ENCODE measurements around the gene FAM110A.

Gene FAM110A

GRCh38 chr20:873875-874607, 40.5 kb downstream of the FAM110A start:
- H3K4me3 ChIP-seq (ENCODE audit: low read length in 2 of 2), result no peak overlapping the region
- no peaks in the 10 kb centered on the region for H3K4me1 ChIP-seq (ENCODE audit: control insufficient read depth, insufficient read depth, low read length)
- H3K27me3 ChIP-seq (ENCODE audit: control insufficient read depth in 1 of 2, insufficient read depth in 2 of 2, low read length in 2 of 2), result peaks cover 5 to 11% of the 10 kb centered on the region in 2 donors
- H3K9ac ChIP-seq (ENCODE audit: low read length in 2 of 2), result no peak overlapping the region
- H3K27ac ChIP-seq (ENCODE audit: low read length), result no peak overlapping the region
- no peaks in the 10 kb centered on the region for H3K9me3 ChIP-seq (ENCODE audit: control insufficient read depth in 2 of 2, low read length in 2 of 2)
- H3K36me3 ChIP-seq (ENCODE audit: control insufficient read depth in 2 of 2, insufficient read depth in 2 of 2, low read length in 2 of 2), result no peaks in the 10 kb centered on the region

- Histone ChIP-seq H3K4me1 (ENCODE audit: control insufficient read depth, insufficient read depth, low read length) (no peaks in the 10 kb centered on the region), H3K4me3 (ENCODE audit: low read length in 2 of 2) (no peak overlapping the region), H3K27me3 (ENCODE audit: control insufficient read depth in 1 of 2, insufficient read depth in 2 of 2, low read length in 2 of 2) (peaks cover 5 to 6% of the 10 kb centered on the region in 2 donors), H3K27ac (ENCODE audit: low read length) (no peak overlapping the region), H3K9ac (ENCODE audit: low read length in 2 of 2) (no peak overlapping the region), H3K9me3 (ENCODE audit: control insufficient read depth in 2 of 2, low read length in 2 of 2) (no peaks in the 10 kb centered on the region), H3K36me3 (ENCODE audit: control insufficient read depth in 2 of 2, insufficient read depth in 2 of 2, low read length in 2 of 2) (no peaks in the 10 kb centered on the region)
These were observed 41.6 kb downstream of the FAM110A start for GRCh38 chr20:875115-875514.

- peaks cover 5 to 6% of the 10 kb centered on the region in 2 donors for H3K27me3 ChIP-seq (ENCODE audit: control insufficient read depth in 1 of 2, insufficient read depth in 2 of 2, low read length in 2 of 2)
- H3K36me3 ChIP-seq (ENCODE audit: control insufficient read depth in 2 of 2, insufficient read depth in 2 of 2, low read length in 2 of 2), result no peaks in the 10 kb centered on the region
- no peaks in the 10 kb centered on the region for H3K9me3 ChIP-seq (ENCODE audit: control insufficient read depth in 2 of 2, low read length in 2 of 2)
- H3K9ac ChIP-seq (ENCODE audit: low read length in 2 of 2), result no peak overlapping the region
- no peaks in the 10 kb centered on the region for H3K4me1 ChIP-seq (ENCODE audit: control insufficient read depth, insufficient read depth, low read length)
- no peak overlapping the region for H3K27ac ChIP-seq (ENCODE audit: low read length)
- H3K4me3 ChIP-seq (ENCODE audit: low read length in 2 of 2), result no peak overlapping the region
These were observed 44.3 kb downstream of the FAM110A start for GRCh38 chr20:877814-878213.

GRCh38 chr20:878511-879307, 45.2 kb downstream of the FAM110A start:
- Histone ChIP-seq H3K4me1 (ENCODE audit: control insufficient read depth, insufficient read depth, low read length) (no peaks in the 10 kb centered on the region), H3K27ac (ENCODE audit: low read length) (no peak overlapping the region), H3K27me3 (ENCODE audit: control insufficient read depth in 1 of 2, insufficient read depth in 2 of 2, low read length in 2 of 2) (peaks cover 5 to 9% of the 10 kb centered on the region in 2 donors), H3K9me3 (ENCODE audit: control insufficient read depth in 2 of 2, low read length in 2 of 2) (no peaks in the 10 kb centered on the region), H3K36me3 (ENCODE audit: control insufficient read depth in 2 of 2, insufficient read depth in 2 of 2, low read length in 2 of 2) (no peaks in the 10 kb centered on the region), H3K9ac (ENCODE audit: low read length in 2 of 2) (no peak overlapping the region), H3K4me3 (ENCODE audit: low read length in 2 of 2) (no peak overlapping the region)

- peaks cover 2 to 16% of the 10 kb centered on the region in 2 donors for H3K27me3 ChIP-seq (ENCODE audit: control insufficient read depth in 1 of 2, insufficient read depth in 2 of 2, low read length in 2 of 2)
- no peaks in the 10 kb centered on the region for H3K4me1 ChIP-seq (ENCODE audit: control insufficient read depth, insufficient read depth, low read length)
- no peaks in the 10 kb centered on the region for H3K36me3 ChIP-seq (ENCODE audit: control insufficient read depth in 2 of 2, insufficient read depth in 2 of 2, low read length in 2 of 2)
- no peak overlapping the region for H3K4me3 ChIP-seq (ENCODE audit: low read length in 2 of 2)
- H3K27ac ChIP-seq (ENCODE audit: low read length), result no peak overlapping the region
- no peaks in the 10 kb centered on the region for H3K9me3 ChIP-seq (ENCODE audit: control insufficient read depth in 2 of 2, low read length in 2 of 2)
- no peak overlapping the region for H3K9ac ChIP-seq (ENCODE audit: low read length in 2 of 2)
These were observed 46.1 kb downstream of the FAM110A start for GRCh38 chr20:879626-880025.

- Histone ChIP-seq H3K27ac (ENCODE audit: low read length) (no peak overlapping the region), H3K4me3 (ENCODE audit: low read length in 2 of 2) (no peak overlapping the region), H3K4me1 (ENCODE audit: control insufficient read depth, insufficient read depth, low read length) (peaks cover 3% of the 10 kb centered on the region), H3K36me3 (ENCODE audit: control insufficient read depth in 2 of 2, insufficient read depth in 2 of 2, low read length in 2 of 2) (no peaks in the 10 kb centered on the region), H3K27me3 (ENCODE audit: control insufficient read depth in 1 of 2, insufficient read depth in 2 of 2, low read length in 2 of 2) (peaks cover 10 to 21% of the 10 kb centered on the region in 2 donors), H3K9me3 (ENCODE audit: control insufficient read depth in 2 of 2, low read length in 2 of 2) (no peaks in the 10 kb centered on the region), H3K9ac (ENCODE audit: low read length in 2 of 2) (no peak overlapping the region)
These were observed 47.7 kb downstream of the FAM110A start for GRCh38 chr20:881051-881782.

- H3K4me1 ChIP-seq (ENCODE audit: control insufficient read depth, insufficient read depth, low read length), result peaks cover 3% of the 10 kb centered on the region
These were observed 48.2 kb downstream of the FAM110A start for GRCh38 chr20:881783-882144.

GRCh38 chr20:884983-885952, 51.8 kb downstream of the FAM110A start:
- Histone ChIP-seq H3K9ac (ENCODE audit: low read length in 2 of 2) (no peak overlapping the region), H3K27me3 (ENCODE audit: control insufficient read depth in 1 of 2, insufficient read depth in 2 of 2, low read length in 2 of 2) (peaks cover 10 to 21% of the 10 kb centered on the region in 2 donors), H3K9me3 (ENCODE audit: control insufficient read depth in 2 of 2, low read length in 2 of 2) (no peaks in the 10 kb centered on the region), H3K4me3 (ENCODE audit: low read length in 2 of 2) (no peak overlapping the region), H3K27ac (ENCODE audit: low read length) (no peak overlapping the region), H3K36me3 (ENCODE audit: control insufficient read depth in 2 of 2, insufficient read depth in 2 of 2, low read length in 2 of 2) (no peaks in the 10 kb centered on the region), H3K4me1 (ENCODE audit: control insufficient read depth, insufficient read depth, low read length) (peaks cover 3% of the 10 kb centered on the region)

More at GRCh38 chr20:881783-882144, 48.2 kb downstream of the FAM110A start:
- Histone ChIP-seq H3K27ac (ENCODE audit: low read length) (no peak overlapping the region), H3K36me3 (ENCODE audit: control insufficient read depth in 2 of 2, insufficient read depth in 2 of 2, low read length in 2 of 2) (no peaks in the 10 kb centered on the region), H3K4me3 (ENCODE audit: low read length in 2 of 2) (no peak overlapping the region), H3K27me3 (ENCODE audit: control insufficient read depth in 1 of 2, insufficient read depth in 2 of 2, low read length in 2 of 2) (peaks cover 10 to 21% of the 10 kb centered on the region in 2 donors), H3K9me3 (ENCODE audit: control insufficient read depth in 2 of 2, low read length in 2 of 2) (no peaks in the 10 kb centered on the region), H3K9ac (ENCODE audit: low read length in 2 of 2) (no peak overlapping the region)

GRCh38 chr20:887137-887536, 53.6 kb downstream of the FAM110A start:
- H3K27ac ChIP-seq (ENCODE audit: low read length), result no peak overlapping the region
- peaks cover 10 to 18% of the 10 kb centered on the region in 2 donors for H3K27me3 ChIP-seq (ENCODE audit: control insufficient read depth in 1 of 2, insufficient read depth in 2 of 2, low read length in 2 of 2)
- peaks cover 9% of the 10 kb centered on the region for H3K4me1 ChIP-seq (ENCODE audit: control insufficient read depth, insufficient read depth, low read length)
- no peaks in the 10 kb centered on the region for H3K9me3 ChIP-seq (ENCODE audit: control insufficient read depth in 2 of 2, low read length in 2 of 2)
- H3K9ac ChIP-seq (ENCODE audit: low read length in 2 of 2), result no peak overlapping the region
- no peak overlapping the region for H3K4me3 ChIP-seq (ENCODE audit: low read length in 2 of 2)
- H3K36me3 ChIP-seq (ENCODE audit: control insufficient read depth in 2 of 2, insufficient read depth in 2 of 2, low read length in 2 of 2), result no peaks in the 10 kb centered on the region

- no peak overlapping the region for H3K27ac ChIP-seq (ENCODE audit: low read length)
- peaks cover 10 to 18% of the 10 kb centered on the region in 2 donors for H3K27me3 ChIP-seq (ENCODE audit: control insufficient read depth in 1 of 2, insufficient read depth in 2 of 2, low read length in 2 of 2)
- no peaks in the 10 kb centered on the region for H3K36me3 ChIP-seq (ENCODE audit: control insufficient read depth in 2 of 2, insufficient read depth in 2 of 2, low read length in 2 of 2)
- peaks cover 9% of the 10 kb centered on the region for H3K4me1 ChIP-seq (ENCODE audit: control insufficient read depth, insufficient read depth, low read length)
- no peaks in the 10 kb centered on the region for H3K9me3 ChIP-seq (ENCODE audit: control insufficient read depth in 2 of 2, low read length in 2 of 2)
- H3K4me3 ChIP-seq (ENCODE audit: low read length in 2 of 2), result no peak overlapping the region
- no peak overlapping the region for H3K9ac ChIP-seq (ENCODE audit: low read length in 2 of 2)
These were observed 54.5 kb downstream of the FAM110A start for GRCh38 chr20:888057-888456.
